ENCODE data around the gene TTC22.

Gene TTC22

DNA sequence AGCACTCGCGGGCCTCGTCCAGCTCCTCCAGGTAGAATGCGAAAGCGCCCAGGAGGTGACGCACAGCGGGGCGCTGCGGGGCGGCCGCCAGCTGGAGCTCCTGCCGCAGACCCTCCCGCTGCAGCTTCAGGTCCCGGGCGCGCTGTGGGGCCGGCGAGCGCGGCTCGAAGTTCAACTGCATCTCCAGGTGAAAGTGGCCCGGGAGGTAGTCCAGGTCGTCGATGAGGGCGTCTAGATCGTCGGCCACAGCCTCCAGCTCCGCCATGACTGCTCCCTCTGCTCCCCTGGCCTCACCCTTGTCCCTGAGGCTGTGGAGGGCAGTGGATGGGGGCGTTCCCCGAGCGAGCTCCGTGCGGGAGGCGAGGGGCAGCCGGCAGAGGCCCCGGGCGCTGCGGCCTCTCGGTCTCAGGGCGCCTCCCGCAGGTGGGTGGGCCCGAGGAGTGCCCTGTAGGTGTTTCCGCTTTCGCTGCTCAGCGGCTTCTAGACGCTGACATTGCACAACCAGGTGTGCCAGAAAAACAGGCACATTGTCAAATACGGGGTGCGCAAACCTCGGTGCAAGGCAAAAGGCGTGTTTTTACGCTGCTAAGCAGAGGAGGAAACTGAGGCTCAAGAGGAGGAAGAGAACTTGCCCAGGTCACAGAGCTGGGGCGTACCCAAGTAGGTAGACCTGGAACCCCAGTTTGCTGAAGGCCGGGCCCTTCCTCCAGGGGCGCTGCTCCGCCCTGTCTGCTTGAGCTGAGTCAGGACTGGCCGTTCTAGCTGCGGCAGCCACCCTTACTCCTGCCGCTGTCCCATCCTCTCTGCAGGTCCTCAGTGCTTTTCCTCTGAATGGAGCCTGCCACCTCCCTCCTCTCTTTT is at the start of gene TTC22:
Gene TTC22 (minus strand): TSS at position 425 of the 861 bp plus-strand sequence. CDS start 160 bp downstream, at position 265.
- peak; percentile 80 for DNase-seq (ENCODE audit: low read depth)
- peak within 1 kb of the TSS; percentile 66 for H3K4me3 ChIP-seq (ENCODE audit: low read length)
- TF ChIP-seq, protein P1, sequence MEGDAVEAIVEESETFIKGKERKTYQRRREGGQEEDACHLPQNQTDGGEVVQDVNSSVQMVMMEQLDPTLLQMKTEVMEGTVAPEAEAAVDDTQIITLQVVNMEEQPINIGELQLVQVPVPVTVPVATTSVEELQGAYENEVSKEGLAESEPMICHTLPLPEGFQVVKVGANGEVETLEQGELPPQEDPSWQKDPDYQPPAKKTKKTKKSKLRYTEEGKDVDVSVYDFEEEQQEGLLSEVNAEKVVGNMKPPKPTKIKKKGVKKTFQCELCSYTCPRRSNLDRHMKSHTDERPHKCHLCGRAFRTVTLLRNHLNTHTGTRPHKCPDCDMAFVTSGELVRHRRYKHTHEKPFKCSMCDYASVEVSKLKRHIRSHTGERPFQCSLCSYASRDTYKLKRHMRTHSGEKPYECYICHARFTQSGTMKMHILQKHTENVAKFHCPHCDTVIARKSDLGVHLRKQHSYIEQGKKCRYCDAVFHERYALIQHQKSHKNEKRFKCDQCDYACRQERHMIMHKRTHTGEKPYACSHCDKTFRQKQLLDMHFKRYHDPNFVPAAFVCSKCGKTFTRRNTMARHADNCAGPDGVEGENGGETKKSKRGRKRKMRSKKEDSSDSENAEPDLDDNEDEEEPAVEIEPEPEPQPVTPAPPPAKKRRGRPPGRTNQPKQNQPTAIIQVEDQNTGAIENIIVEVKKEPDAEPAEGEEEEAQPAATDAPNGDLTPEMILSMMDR (IDR thresholded peaks at IDR 0.05; ENCODE audit: insufficient read depth, low read depth, low read length, missing control alignments) = peak; percentile 77

DNA sequence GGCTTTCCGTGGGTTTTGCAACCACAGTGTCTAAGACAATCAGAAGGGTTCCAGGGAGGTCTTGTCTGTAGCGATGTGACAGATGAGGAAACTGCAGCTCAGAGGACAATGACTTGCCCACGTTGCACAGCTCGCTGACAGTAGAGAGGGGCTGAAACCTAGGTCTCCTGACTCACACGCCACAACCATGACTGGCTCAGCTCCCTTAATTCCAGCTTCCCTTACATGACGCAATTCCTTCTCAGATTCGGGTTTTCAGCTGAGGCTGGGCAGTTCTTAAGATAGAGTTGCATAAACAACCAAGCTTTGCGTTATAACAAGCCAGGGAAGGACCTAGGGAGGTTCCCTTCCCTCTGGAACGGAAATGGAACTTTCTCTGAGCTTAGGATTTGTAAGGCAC is 49.6 kb upstream of the TTC22 start:
- peak; percentile 63 for DNase-seq (ENCODE audit: low read depth)
- H3K4me3 ChIP-seq (ENCODE audit: low read length) = no peak overlapping the region
- TF ChIP-seq, protein P1 (IDR thresholded peaks at IDR 0.05; ENCODE audit: insufficient read depth, low read depth, low read length, missing control alignments) = no peak

DNA sequence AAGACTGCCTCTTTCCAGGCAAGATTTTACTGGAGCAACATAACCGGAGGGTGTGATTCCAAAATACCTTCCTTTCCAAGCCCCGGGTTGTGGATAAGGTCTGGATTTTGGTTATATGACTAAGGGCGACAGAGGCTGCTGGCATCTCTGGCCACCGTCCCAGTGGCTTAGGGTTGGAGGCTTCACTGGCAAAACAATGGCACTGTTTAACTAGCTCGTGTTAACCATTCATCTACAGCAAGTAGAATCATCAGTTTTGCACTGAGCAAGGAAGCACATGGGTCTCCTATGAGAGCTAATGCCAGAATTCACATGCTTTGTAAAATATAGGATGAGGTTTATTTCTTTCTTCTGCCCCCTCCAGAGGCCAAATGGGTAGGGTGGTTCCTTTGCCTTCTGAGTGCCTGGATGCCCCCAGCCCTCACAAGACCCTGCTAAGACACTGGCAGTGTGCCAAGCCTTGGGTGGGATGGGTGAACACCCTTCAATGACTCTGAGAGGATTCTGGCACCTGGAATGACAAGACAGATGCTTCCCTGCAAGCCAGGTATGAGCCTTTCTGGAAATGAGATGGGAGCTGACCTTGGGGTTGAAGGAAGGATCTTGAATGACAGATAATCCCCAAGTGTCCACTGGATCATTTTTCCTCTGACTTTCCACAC is 49.1 kb upstream of the TTC22 start:
- TF ChIP-seq, protein P1 (IDR thresholded peaks at IDR 0.05; ENCODE audit: insufficient read depth, low read depth, low read length, missing control alignments) = no peak
- no peak overlapping the region for H3K4me3 ChIP-seq (ENCODE audit: low read length)
- DNase-seq (ENCODE audit: low read depth) = no peak

DNA sequence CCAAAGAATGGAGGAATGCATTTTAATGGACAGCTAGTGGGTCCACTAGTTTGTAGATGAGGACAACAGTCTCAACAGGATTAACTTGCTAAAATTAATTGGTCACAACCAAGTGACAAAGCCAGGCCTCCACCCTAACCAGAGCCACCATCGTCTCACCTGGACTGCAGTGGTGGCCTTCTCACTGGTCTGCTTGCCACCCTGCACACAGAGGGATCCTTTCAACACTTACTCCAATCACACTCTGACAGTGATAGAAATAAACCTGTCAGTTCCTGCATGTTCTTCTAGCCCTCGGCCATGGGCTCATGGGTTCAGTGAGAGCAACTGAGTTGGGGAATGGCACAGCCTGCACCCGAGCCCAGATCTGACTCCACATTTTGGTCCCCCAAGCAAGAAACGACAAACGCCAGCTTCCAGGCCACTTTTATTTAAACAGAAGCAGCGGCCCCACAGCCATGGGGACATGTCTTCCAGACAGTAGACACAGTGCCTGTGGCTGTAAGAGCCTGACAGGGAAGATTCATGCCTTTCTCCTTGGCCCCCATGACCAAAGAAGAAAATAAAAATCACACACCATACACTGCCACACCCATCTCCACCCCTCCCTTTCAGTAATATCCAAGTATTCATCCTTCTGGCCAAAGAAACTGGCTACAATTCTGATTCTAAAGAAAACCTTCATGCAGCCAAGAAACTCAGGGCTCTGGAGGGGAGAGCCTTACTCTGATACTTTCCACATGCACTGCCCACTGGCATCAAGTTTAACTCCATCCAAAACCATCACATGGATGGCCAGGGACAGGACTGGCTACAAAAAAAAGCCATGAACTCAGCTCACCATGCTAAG is 48.3 kb upstream of the TTC22 start:
- H3K4me3 ChIP-seq (ENCODE audit: low read length) = no peak overlapping the region
- TF ChIP-seq, protein P1 (IDR thresholded peaks at IDR 0.05; ENCODE audit: insufficient read depth, low read depth, low read length, missing control alignments) = no peak
- DNase-seq (ENCODE audit: low read depth) = no peak

DNA sequence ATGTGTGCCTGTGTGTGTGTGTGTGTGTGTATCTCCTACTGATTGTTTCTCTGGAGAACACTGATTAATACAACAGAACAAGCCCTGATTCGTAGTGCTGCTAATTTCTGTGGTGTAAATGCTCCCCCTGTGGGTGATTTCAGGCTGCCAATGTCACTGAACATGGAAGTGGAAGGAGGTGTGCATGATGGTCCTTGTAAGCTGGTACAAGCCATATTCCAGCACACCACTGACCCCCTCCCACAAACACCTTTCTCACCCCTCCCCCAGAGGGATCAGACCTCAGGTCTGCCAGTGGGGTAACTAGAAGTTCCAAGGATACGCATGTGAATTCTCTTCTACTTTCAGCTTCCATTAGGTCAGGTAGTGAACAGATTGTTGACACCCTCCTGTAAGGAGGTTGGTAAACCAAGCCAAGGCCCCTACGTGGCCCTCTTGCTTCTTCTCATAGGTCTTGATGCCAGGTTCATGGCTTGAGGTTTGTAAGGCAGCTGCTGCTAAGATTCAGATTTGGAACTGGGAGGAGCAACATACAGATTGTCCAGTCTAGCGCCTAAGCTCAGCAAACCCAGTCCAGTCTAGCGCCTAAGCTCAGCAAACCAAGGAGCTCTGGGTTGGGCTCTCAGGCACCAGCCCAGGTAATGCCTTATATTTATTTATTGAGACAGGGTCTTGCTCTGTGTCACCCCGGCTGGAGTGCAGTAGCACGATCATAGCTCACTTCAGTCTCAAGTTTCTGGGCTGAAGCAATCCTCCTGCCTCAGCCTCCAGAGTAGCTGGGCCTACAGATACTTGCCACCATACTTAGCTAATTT is 47.2 kb upstream of the TTC22 start:
- H3K4me3 ChIP-seq (ENCODE audit: low read length) = no peak overlapping the region
- DNase-seq (ENCODE audit: low read depth) = no peak
- TF ChIP-seq, protein P1 (IDR thresholded peaks at IDR 0.05; ENCODE audit: insufficient read depth, low read depth, low read length, missing control alignments) = no peak

DNA sequence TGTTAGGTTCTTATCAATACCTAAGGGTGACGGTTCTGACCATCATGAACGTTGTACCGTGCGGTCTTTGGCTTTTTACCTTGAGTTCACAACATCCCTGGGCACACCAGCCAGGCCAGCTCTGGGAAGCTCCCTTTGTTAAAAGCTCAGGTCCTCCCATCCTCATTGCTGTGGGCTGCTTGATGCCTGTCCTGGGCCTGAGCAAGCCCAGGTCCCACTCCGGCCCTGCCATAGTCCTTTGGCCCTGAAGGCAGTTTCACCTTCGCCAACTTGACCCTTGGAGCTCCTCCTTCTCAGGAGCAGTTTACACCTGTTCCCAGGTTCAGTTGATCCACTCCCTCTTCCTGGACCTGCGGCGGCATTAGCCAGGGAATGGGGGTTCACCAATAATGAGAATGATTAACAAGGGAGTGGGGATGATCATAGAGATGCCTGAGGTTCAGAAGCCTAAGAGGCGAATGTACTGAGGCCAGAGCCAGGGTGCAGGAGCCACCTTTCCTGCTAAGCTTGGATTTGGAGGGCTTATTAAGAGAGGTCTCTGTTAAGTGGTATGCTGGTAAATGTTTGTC is 45.7 kb upstream of the TTC22 start:
- TF ChIP-seq, protein P1 (IDR thresholded peaks at IDR 0.05; ENCODE audit: insufficient read depth, low read depth, low read length, missing control alignments) = no peak
- no peak for DNase-seq (ENCODE audit: low read depth)
- no peak overlapping the region for H3K4me3 ChIP-seq (ENCODE audit: low read length)
